NCI-H2029 (cell line): ENCODE measurements around the gene SMG6.
"Not testable (repeated sequence)": the region's sequence is repeated elsewhere in the genome, so short reads cannot be mapped to it uniquely, and the experiment has no call there.

Experiments
- DNase-seq: peaks from one replicate; lab custom pipeline; 2025; lab: John Stamatoyannopoulos, UW

Gene SMG6

GRCh38 chr17:2178798-2179501, 124.6 kb downstream of the SMG6 start:
- DNase-seq, result no peak

- DNase-seq, result peak; percentile 29
Measured at GRCh38 chr17:2177235-2177811, 126.3 kb downstream of the SMG6 start.

- DNase-seq, result no peak
Measured at GRCh38 chr17:2176499-2177169, 127.0 kb downstream of the SMG6 start.

- no peak for DNase-seq
Measured at GRCh38 chr17:2175294-2175628, 128.3 kb downstream of the SMG6 start.

GRCh38 chr17:2174468-2175293, 128.9 kb downstream of the SMG6 start:
- peak; percentile 26 for DNase-seq

- no peak for DNase-seq
Measured at GRCh38 chr17:2174014-2174413, 129.6 kb downstream of the SMG6 start.

- DNase-seq, result no peak
Measured at GRCh38 chr17:2172999-2173398, 130.6 kb downstream of the SMG6 start.

GRCh38 chr17:2172077-2172851, 131.3 kb downstream of the SMG6 start:
- DNase-seq, result peak; percentile 66

GRCh38 chr17:2171702-2172076, 131.9 kb downstream of the SMG6 start:
- no peak for DNase-seq

GRCh38 chr17:2170023-2170422, 133.6 kb downstream of the SMG6 start:
- no peak for DNase-seq

- DNase-seq, result not testable (repeated sequence)
Measured at GRCh38 chr17:2165723-2166122, 137.9 kb downstream of the SMG6 start.

GRCh38 chr17:2158396-2158780, 145.2 kb downstream of the SMG6 start:
- no peak for DNase-seq

GRCh38 chr17:2157675-2158395, 145.8 kb downstream of the SMG6 start:
- DNase-seq, result no peak

GRCh38 chr17:2157081-2157480, 146.5 kb downstream of the SMG6 start:
- DNase-seq, result no peak

- DNase-seq, result no peak
Measured at GRCh38 chr17:2156666-2157065, 146.9 kb downstream of the SMG6 start.

- no peak for DNase-seq
Measured at GRCh38 chr17:2155573-2155972, 148.0 kb downstream of the SMG6 start.

GRCh38 chr17:2151358-2152033, 152.1 kb downstream of the SMG6 start:
- no peak for DNase-seq

GRCh38 chr17:2150806-2151205, 152.8 kb downstream of the SMG6 start:
- DNase-seq, result no peak

GRCh38 chr17:2149934-2150333, 153.7 kb downstream of the SMG6 start:
- DNase-seq, result no peak

- no peak for DNase-seq
Measured at GRCh38 chr17:2146132-2146871, 157.3 kb downstream of the SMG6 start.
